HG03097 (cell line): ENCODE data around the gene EIPR1.
"Not testable (repeated sequence)": the region's sequence is repeated elsewhere in the genome, so short reads cannot be mapped to it uniquely, and the experiment has no call there.

Experiments used
- ATAC-seq: cut with Tn5 transposase; IDR thresholded peaks from one replicate; pipeline ENCODE4 v1.9.1; 2021; ENCODE audit not compliant: unreplicated experiment, low FRiP score

Gene EIPR1

GRCh38 chr2:3201281-3201680 is 176.3 kb downstream of the EIPR1 start:
- no peak for ATAC-seq

GRCh38 chr2:3200420-3200939 is 177.1 kb downstream of the EIPR1 start:
- no peak for ATAC-seq

- ATAC-seq = no peak
Measured at GRCh38 chr2:3199627-3200345, 177.8 kb downstream of the EIPR1 start.

- ATAC-seq = not testable (repeated sequence)
Measured at GRCh38 chr2:3198671-3199192, 178.9 kb downstream of the EIPR1 start.

- ATAC-seq = no peak
Measured at GRCh38 chr2:3198119-3198518, 179.5 kb downstream of the EIPR1 start.

- no peak for ATAC-seq
Measured at GRCh38 chr2:3197308-3197707, 180.3 kb downstream of the EIPR1 start.

GRCh38 chr2:3196716-3197115 is 180.9 kb downstream of the EIPR1 start:
- ATAC-seq = no peak

- ATAC-seq = no peak
Measured at GRCh38 chr2:3195641-3196476, 181.8 kb downstream of the EIPR1 start.

GRCh38 chr2:3194828-3195227 is 182.8 kb downstream of the EIPR1 start:
- no peak for ATAC-seq

- ATAC-seq = no peak
Measured at GRCh38 chr2:3193443-3194330, 183.9 kb downstream of the EIPR1 start.

GRCh38 chr2:3192920-3193319 is 184.7 kb downstream of the EIPR1 start:
- ATAC-seq = no peak

GRCh38 chr2:3192281-3192818 is 185.3 kb downstream of the EIPR1 start:
- ATAC-seq = no peak

- no peak for ATAC-seq
Measured at GRCh38 chr2:3189961-3190360, 187.7 kb downstream of the EIPR1 start.

- ATAC-seq = no peak
Measured at GRCh38 chr2:3189076-3189591, 188.5 kb downstream of the EIPR1 start.

- no peak for ATAC-seq
Measured at GRCh38 chr2:3188405-3188946, 189.1 kb downstream of the EIPR1 start.

- ATAC-seq = no peak
Measured at GRCh38 chr2:3187467-3187866, 190.2 kb downstream of the EIPR1 start.

- no peak for ATAC-seq
Measured at GRCh38 chr2:3186766-3187165, 190.9 kb downstream of the EIPR1 start.

GRCh38 chr2:3185910-3186309 is 191.7 kb downstream of the EIPR1 start:
- ATAC-seq = no peak

GRCh38 chr2:3185256-3185655 is 192.4 kb downstream of the EIPR1 start:
- no peak for ATAC-seq

- ATAC-seq = no peak
Measured at GRCh38 chr2:3184167-3184566, 193.5 kb downstream of the EIPR1 start.
